ENCODE data around the gene UBAP2L.

UBAP2L gene

GRCh38 chr1:154220071-154220969, at the start of gene UBAP2L:
UBAP2L (plus strand) TSS chr1:154220955; CDS start chr1:154225124, 4,169 bp downstream.
- peaks cover 45% of the 10 kb centered on the region for H3K36me3 ChIP-seq (ENCODE audit: control insufficient read depth, insufficient read depth, low read length)
- peaks cover 22% of the 10 kb centered on the region for H3K4me1 ChIP-seq (ENCODE audit: control insufficient read depth, insufficient read depth, low read length)
- peak within 1 kb of the TSS; percentile 97 for H3K4me3 ChIP-seq (ENCODE audit: low read depth, low read length)
- H3K27ac ChIP-seq (ENCODE audit: low read depth, low read length), result peak within 1 kb of the TSS; percentile 100
- no peaks in the 10 kb centered on the region for H3K9me3 ChIP-seq (ENCODE audit: control insufficient read depth, insufficient read depth, low read length)
- H3K9ac ChIP-seq (ENCODE audit: low read depth, low read length), result peak within 1 kb of the TSS; percentile 99
- H3K27me3 ChIP-seq (ENCODE audit: control insufficient read depth, insufficient read depth, low read length), result no peaks in the 10 kb centered on the region

- H3K4me1 ChIP-seq (ENCODE audit: control insufficient read depth, insufficient read depth, low read length), result no peaks in the 10 kb centered on the region
- peaks cover 91% of the 10 kb centered on the region for H3K36me3 ChIP-seq (ENCODE audit: control insufficient read depth, insufficient read depth, low read length)
- H3K27me3 ChIP-seq (ENCODE audit: control insufficient read depth, insufficient read depth, low read length), result no peaks in the 10 kb centered on the region
- H3K9me3 ChIP-seq (ENCODE audit: control insufficient read depth, insufficient read depth, low read length), result no peaks in the 10 kb centered on the region
- H3K27ac ChIP-seq (ENCODE audit: low read depth, low read length), result no peak overlapping the region
- no peak overlapping the region for H3K9ac ChIP-seq (ENCODE audit: low read depth, low read length)
- H3K4me3 ChIP-seq (ENCODE audit: low read depth, low read length), result no peak overlapping the region
Observed at GRCh38 chr1:154171223-154171583, 49.6 kb upstream of the UBAP2L start.

GRCh38 chr1:154171880-154172279, 48.9 kb upstream of the UBAP2L start:
- H3K27ac ChIP-seq (ENCODE audit: low read depth, low read length), result no peak overlapping the region
- H3K4me1 ChIP-seq (ENCODE audit: control insufficient read depth, insufficient read depth, low read length), result no peaks in the 10 kb centered on the region
- H3K9me3 ChIP-seq (ENCODE audit: control insufficient read depth, insufficient read depth, low read length), result no peaks in the 10 kb centered on the region
- H3K36me3 ChIP-seq (ENCODE audit: control insufficient read depth, insufficient read depth, low read length), result peaks cover 86% of the 10 kb centered on the region
- H3K9ac ChIP-seq (ENCODE audit: low read depth, low read length), result no peak overlapping the region
- H3K27me3 ChIP-seq (ENCODE audit: control insufficient read depth, insufficient read depth, low read length), result no peaks in the 10 kb centered on the region
- no peak overlapping the region for H3K4me3 ChIP-seq (ENCODE audit: low read depth, low read length)

GRCh38 chr1:154174654-154175053, 46.1 kb upstream of the UBAP2L start:
- H3K4me3 ChIP-seq (ENCODE audit: low read depth, low read length), result no peak overlapping the region
- H3K9ac ChIP-seq (ENCODE audit: low read depth, low read length), result no peak overlapping the region
- no peaks in the 10 kb centered on the region for H3K9me3 ChIP-seq (ENCODE audit: control insufficient read depth, insufficient read depth, low read length)
- H3K27ac ChIP-seq (ENCODE audit: low read depth, low read length), result no peak overlapping the region
- peaks cover 17% of the 10 kb centered on the region for H3K4me1 ChIP-seq (ENCODE audit: control insufficient read depth, insufficient read depth, low read length)
- H3K27me3 ChIP-seq (ENCODE audit: control insufficient read depth, insufficient read depth, low read length), result no peaks in the 10 kb centered on the region
- H3K36me3 ChIP-seq (ENCODE audit: control insufficient read depth, insufficient read depth, low read length), result peaks cover 81% of the 10 kb centered on the region

GRCh38 chr1:154176337-154176736, 44.4 kb upstream of the UBAP2L start:
- Histone ChIP-seq H3K4me3 (ENCODE audit: low read depth, low read length) (no peak overlapping the region), H3K27me3 (ENCODE audit: control insufficient read depth, insufficient read depth, low read length) (no peaks in the 10 kb centered on the region), H3K27ac (ENCODE audit: low read depth, low read length) (no peak overlapping the region), H3K9me3 (ENCODE audit: control insufficient read depth, insufficient read depth, low read length) (no peaks in the 10 kb centered on the region), H3K36me3 (ENCODE audit: control insufficient read depth, insufficient read depth, low read length) (peaks cover 64% of the 10 kb centered on the region), H3K9ac (ENCODE audit: low read depth, low read length) (no peak overlapping the region), H3K4me1 (ENCODE audit: control insufficient read depth, insufficient read depth, low read length) (peaks cover 32% of the 10 kb centered on the region)

GRCh38 chr1:154178013-154178412, 42.7 kb upstream of the UBAP2L start:
- no peak overlapping the region for H3K9ac ChIP-seq (ENCODE audit: low read depth, low read length)

GRCh38 chr1:154178911-154179811, 41.6 kb upstream of the UBAP2L start:
- Histone ChIP-seq H3K9ac (ENCODE audit: low read depth, low read length) (peak overlapping the region; percentile 16; the same call in 1 of the 2 replicates), H3K9me3 (ENCODE audit: control insufficient read depth, insufficient read depth, low read length) (no peaks in the 10 kb centered on the region), H3K36me3 (ENCODE audit: control insufficient read depth, insufficient read depth, low read length) (peaks cover 42% of the 10 kb centered on the region), H3K27ac (ENCODE audit: low read depth, low read length) (peak overlapping the region; percentile 48), H3K27me3 (ENCODE audit: control insufficient read depth, insufficient read depth, low read length) (no peaks in the 10 kb centered on the region), H3K4me1 (ENCODE audit: control insufficient read depth, insufficient read depth, low read length) (peaks cover 33% of the 10 kb centered on the region), H3K4me3 (ENCODE audit: low read depth, low read length) (peak overlapping the region; percentile 48)

More at GRCh38 chr1:154178013-154178412, 42.7 kb upstream of the UBAP2L start:
- Histone ChIP-seq H3K4me3 (ENCODE audit: low read depth, low read length) (no peak overlapping the region), H3K9me3 (ENCODE audit: control insufficient read depth, insufficient read depth, low read length) (no peaks in the 10 kb centered on the region), H3K4me1 (ENCODE audit: control insufficient read depth, insufficient read depth, low read length) (peaks cover 33% of the 10 kb centered on the region), H3K27ac (ENCODE audit: low read depth, low read length) (no peak overlapping the region), H3K27me3 (ENCODE audit: control insufficient read depth, insufficient read depth, low read length) (no peaks in the 10 kb centered on the region), H3K36me3 (ENCODE audit: control insufficient read depth, insufficient read depth, low read length) (peaks cover 47% of the 10 kb centered on the region)

- H3K4me1 ChIP-seq (ENCODE audit: control insufficient read depth, insufficient read depth, low read length), result peaks cover 33% of the 10 kb centered on the region
Observed at GRCh38 chr1:154179946-154180687, 40.6 kb upstream of the UBAP2L start.

GRCh38 chr1:154181944-154182343, 38.8 kb upstream of the UBAP2L start:
- peak overlapping the region; percentile 90 for H3K27ac ChIP-seq (ENCODE audit: low read depth, low read length)
- H3K4me3 ChIP-seq (ENCODE audit: low read depth, low read length), result peak overlapping the region; percentile 100
- no peaks in the 10 kb centered on the region for H3K9me3 ChIP-seq (ENCODE audit: control insufficient read depth, insufficient read depth, low read length)
- H3K9ac ChIP-seq (ENCODE audit: low read depth, low read length), result peak overlapping the region; percentile 80
- H3K27me3 ChIP-seq (ENCODE audit: control insufficient read depth, insufficient read depth, low read length), result no peaks in the 10 kb centered on the region
- H3K4me1 ChIP-seq (ENCODE audit: control insufficient read depth, insufficient read depth, low read length), result peaks cover 47% of the 10 kb centered on the region
- H3K36me3 ChIP-seq (ENCODE audit: control insufficient read depth, insufficient read depth, low read length), result peaks cover 22% of the 10 kb centered on the region

More at GRCh38 chr1:154179946-154180687, 40.6 kb upstream of the UBAP2L start:
- H3K4me3 ChIP-seq (ENCODE audit: low read depth, low read length), result peak overlapping the region; percentile 48
- H3K27me3 ChIP-seq (ENCODE audit: control insufficient read depth, insufficient read depth, low read length), result no peaks in the 10 kb centered on the region
- H3K9me3 ChIP-seq (ENCODE audit: control insufficient read depth, insufficient read depth, low read length), result no peaks in the 10 kb centered on the region
- H3K27ac ChIP-seq (ENCODE audit: low read depth, low read length), result peak overlapping the region; percentile 42
- H3K9ac ChIP-seq (ENCODE audit: low read depth, low read length), result peak overlapping the region; percentile 16; the same call in 1 of the 2 replicates
- H3K36me3 ChIP-seq (ENCODE audit: control insufficient read depth, insufficient read depth, low read length), result peaks cover 35% of the 10 kb centered on the region

- peak overlapping the region; percentile 100 for H3K4me3 ChIP-seq (ENCODE audit: low read depth, low read length)
- H3K36me3 ChIP-seq (ENCODE audit: control insufficient read depth, insufficient read depth, low read length), result peaks cover 20% of the 10 kb centered on the region
- H3K27me3 ChIP-seq (ENCODE audit: control insufficient read depth, insufficient read depth, low read length), result no peaks in the 10 kb centered on the region
- peaks cover 53% of the 10 kb centered on the region for H3K4me1 ChIP-seq (ENCODE audit: control insufficient read depth, insufficient read depth, low read length)
- H3K9me3 ChIP-seq (ENCODE audit: control insufficient read depth, insufficient read depth, low read length), result no peaks in the 10 kb centered on the region
- peak overlapping the region; percentile 90 for H3K27ac ChIP-seq (ENCODE audit: low read depth, low read length)
- H3K9ac ChIP-seq (ENCODE audit: low read depth, low read length), result peak overlapping the region; percentile 80
Observed at GRCh38 chr1:154182344-154183045, 38.3 kb upstream of the UBAP2L start.

Data from HUES48 (cell line).